H1 (cell line): ENCODE results near the gene ERFE. TPM values are rescaled to one million over a fixed set of nuclear protein-coding genes. Genes with fewer than 3 reads are reported as not detected.

Experiments used
- CTCF ChIA-PET: fragments of 300-600 bp; sonication (Branson Sonifier 250); formaldehyde crosslinking; loops from one replicate; lab custom pipeline; 2021; ENCODE audit not compliant: partially characterized antibody; lab: Charles Lee
- POLR2A ChIA-PET: fragments of 300-600 bp; sonication (Branson Sonifier 250); formaldehyde crosslinking; loops from one replicate; lab custom pipeline; 2021; ENCODE audit warnings: inconsistent platforms; ENCODE audit not compliant: partially characterized antibody; lab: Charles Lee
- DNase-seq, 2 experiments: peaks; one replicate each; pipeline versions ENCODE4 v3.0.0 to v3.0.0-alpha.2; 2010 to 2022; ENCODE audit warnings: low spot score in 2 of 2, low read depth in 1 of 2, mixed read lengths in 1 of 2
- FAIRE-seq: peaks from 2 replicates; lab custom pipeline; 2011; peaks lifted over from hg19 to GRCh38; lab: Jason Lieb, UNC
- H2AFZ ChIP-seq: 2 replicates; pipeline ENCODE4 v1.8.1; 2012; ENCODE audit warnings: low read length, inconsistent platforms
- H2AK5ac ChIP-seq: 2 replicates; pipeline ENCODE4 v1.6.1; 2013; ENCODE audit warnings: low read depth, low read length
- H2BK120ac ChIP-seq: replicated peaks from 2 replicates; pipeline ENCODE3; 2013; ENCODE audit warnings: low read depth, low read length, inconsistent platforms
- H2BK12ac ChIP-seq: 2 replicates; pipeline ENCODE4 v1.6.1; 2013; ENCODE audit warnings: low read depth, low read length
- H2BK15ac ChIP-seq: 2 replicates; pipeline ENCODE4 v1.6.1; 2013; ENCODE audit warnings: low read length
- H2BK20ac ChIP-seq: 2 replicates; pipeline ENCODE4 v1.6.1; 2013; ENCODE audit warnings: low read length
- H2BK5ac ChIP-seq: 2 replicates; pipeline ENCODE4 v1.6.1; 2013; ENCODE audit warnings: low read depth, low read length
- H3K14ac ChIP-seq: 2 replicates; pipeline ENCODE4 v1.6.1; 2013; ENCODE audit warnings: inconsistent platforms; ENCODE audit not compliant: insufficient read length
- H3K18ac ChIP-seq: 2 replicates; pipeline ENCODE4 v1.6.1; 2013; ENCODE audit warnings: low read length; ENCODE audit errors: extremely low read depth
- H3K23ac ChIP-seq: 2 replicates; pipeline ENCODE4 v1.6.1; 2013; ENCODE audit warnings: inconsistent platforms; ENCODE audit not compliant: insufficient read length
- H3K23me2 ChIP-seq: 2 replicates; pipeline ENCODE4 v1.6.1; 2013; ENCODE audit warnings: low read depth, low read length
- H3K27ac ChIP-seq: 2 replicates; pipeline ENCODE4 v1.6.1; 2011; ENCODE audit warnings: low read depth, low read length, inconsistent platforms
- H3K27me3 ChIP-seq, 4 experiments: replicated peaks in 1 of 4; 1 replicate in 1 of 4; 2 replicates in 3 of 4; pipeline versions ENCODE4 v1.6.1 to v1.8.1; 2011 to 2013; ENCODE audit warnings: low read length in 3 of 4, mild to moderate bottlenecking in 3 of 4, inconsistent platforms in 2 of 4, mixed read lengths in 2 of 4, moderate library complexity in 1 of 4; ENCODE audit not compliant: control insufficient read depth in 3 of 4, insufficient read depth in 3 of 4; ENCODE audit errors: extremely low read depth in 1 of 4
- H3K36me3 ChIP-seq, 4 experiments: 2 replicates each; pipeline versions ENCODE4 v1.6.1 to v1.8.1; 2011 to 2013; ENCODE audit warnings: mild to moderate bottlenecking in 4 of 4, low read length in 3 of 4, moderate library complexity in 2 of 4, control low read depth in 1 of 4, inconsistent platforms in 1 of 4; ENCODE audit not compliant: insufficient read depth in 4 of 4, control insufficient read depth in 2 of 4
- H3K4ac ChIP-seq: replicated peaks from 2 replicates; pipeline ENCODE3; 2013; ENCODE audit warnings: low read length, low read depth, mixed read lengths, inconsistent platforms; ENCODE audit not compliant: insufficient read length
- H3K4me1 ChIP-seq, 4 experiments: replicated peaks in 1 of 4; 1 replicate in 1 of 4; 2 replicates in 3 of 4; pipeline versions ENCODE4 v1.6.1 to v1.8.1; 2011 to 2013; ENCODE audit warnings: low read length in 3 of 4, inconsistent platforms in 2 of 4, mixed read lengths in 1 of 4; ENCODE audit not compliant: insufficient read depth in 4 of 4, control insufficient read depth in 3 of 4
- H3K4me2 ChIP-seq, 2 experiments: 2 replicates each; pipeline versions ENCODE4 v1.6.1 to v1.8.1; 2011 to 2013; ENCODE audit warnings: low read depth in 2 of 2, low read length in 2 of 2, control low read depth in 1 of 2, inconsistent platforms in 1 of 2, mild to moderate bottlenecking in 1 of 2; ENCODE audit not compliant: insufficient read depth in 1 of 2
- H3K4me3 ChIP-seq, 4 experiments: fragments of 200-600, 300-600 bp in 1 of 4; sonication (generic), shearing (Covaris generic), sonication (Bioruptor Twin) in 1 of 4; 2 replicates each; pipeline versions ENCODE4 v1.5.1 to v1.8.1; 2011 to 2016; ENCODE audit warnings: low read length in 4 of 4, low read depth in 3 of 4, control low read depth in 2 of 4, inconsistent platforms in 2 of 4, mild to moderate bottlenecking in 2 of 4, mixed read lengths in 1 of 4, moderate library complexity in 1 of 4; ENCODE audit not compliant: insufficient read depth in 2 of 4; ENCODE audit errors: extremely low read depth in 1 of 4
- H3K56ac ChIP-seq: replicated peaks from 2 replicates; pipeline ENCODE3; 2013; ENCODE audit warnings: low read depth, mild to moderate bottlenecking, mixed read lengths, low read length, inconsistent platforms; ENCODE audit not compliant: insufficient read length
- H3K79me1 ChIP-seq: 2 replicates; pipeline ENCODE4 v1.6.1; 2013; ENCODE audit warnings: low read depth, low read length, control low read depth
- H3K79me2 ChIP-seq, 2 experiments: 2 replicates each; pipeline versions ENCODE4 v1.6.1 to v1.8.1; 2012 to 2013; ENCODE audit warnings: low read length in 2 of 2, mild to moderate bottlenecking in 2 of 2, inconsistent platforms in 1 of 2; ENCODE audit not compliant: insufficient read depth in 2 of 2, control insufficient read depth in 1 of 2
- H3K9ac ChIP-seq, 4 experiments: replicated peaks in 1 of 4; 1 replicate in 1 of 4; 2 replicates in 3 of 4; pipeline versions ENCODE4 v1.6.1 to v1.8.1; 2011 to 2013; ENCODE audit warnings: low read depth in 3 of 4, low read length in 3 of 4, control low read depth in 2 of 4, mild to moderate bottlenecking in 2 of 4, moderate library complexity in 2 of 4, inconsistent platforms in 1 of 4; ENCODE audit errors: extremely low read depth in 1 of 4
- H3K9me3 ChIP-seq, 2 experiments: 2 replicates each; pipeline versions ENCODE4 v1.6.1 to v1.8.1; 2012 to 2013; ENCODE audit warnings: mild to moderate bottlenecking in 2 of 2, moderate library complexity in 2 of 2, control low read depth in 1 of 2, inconsistent platforms in 1 of 2, low read depth in 1 of 2, low read length in 1 of 2, mixed read lengths in 1 of 2; ENCODE audit not compliant: insufficient read depth in 2 of 2
- H4K20me1 ChIP-seq, 2 experiments: replicated peaks in 1 of 2; 2 replicates each; pipeline versions ENCODE3 to v1.8.1; 2011 to 2013; ENCODE audit warnings: inconsistent platforms in 2 of 2, low read length in 2 of 2, mild to moderate bottlenecking in 1 of 2; ENCODE audit not compliant: insufficient read depth in 2 of 2, control insufficient read depth in 1 of 2
- H4K5ac ChIP-seq: 2 replicates; pipeline ENCODE4 v1.6.1; 2013; ENCODE audit warnings: low read length, low read depth, mixed read lengths, inconsistent platforms; ENCODE audit not compliant: insufficient read length
- H4K8ac ChIP-seq: 2 replicates; pipeline ENCODE4 v1.8.0; 2013; ENCODE audit warnings: mild to moderate bottlenecking, moderate library complexity, low read length, inconsistent platforms; ENCODE audit not compliant: insufficient read depth; ENCODE audit errors: extremely low read depth
- H4K91ac ChIP-seq: replicated peaks from 2 replicates; pipeline ENCODE3; 2013; ENCODE audit warnings: low read length, mixed read lengths, inconsistent platforms; ENCODE audit not compliant: insufficient read length
- EP300 ChIP-seq, 2 experiments: IDR thresholded peaks; 1 replicate in 1 of 2; 2 replicates in 1 of 2; pipeline ENCODE4 v1.6.1; 2011 to 2012; ENCODE audit warnings: low read depth in 2 of 2, low read length in 2 of 2, mild to moderate bottlenecking in 2 of 2, borderline replicate concordance in 1 of 2, inconsistent platforms in 1 of 2, moderate library complexity in 1 of 2
- RFX5 ChIP-seq: IDR thresholded peaks from 2 replicates; pipeline ENCODE4 v1.6.1; 2011; ENCODE audit warnings: low read depth, low read length, improper control_type of control experiment, borderline replicate concordance
- YY1 ChIP-seq: IDR thresholded peaks from 2 replicates; pipeline ENCODE4 v1.6.1; 2011; ENCODE audit warnings: low read depth, mild to moderate bottlenecking, low read length
- WGBS, 2 experiments: shearing (Covaris generic) in 1 of 2; methylation state at CpG; one replicate each; pipeline versions ENCODE4 v1.1.6 to v1.1.7; 2013 to 2015; ENCODE audit warnings: low lambda C conversion rate in 2 of 2, mixed read lengths in 2 of 2, inconsistent platforms in 1 of 2, low coverage in 1 of 2, missing lambda C conversion rate in 1 of 2; ENCODE audit not compliant: insufficient replicate concordance in 2 of 2, insufficient coverage in 1 of 2, insufficient read length in 1 of 2; ENCODE audit errors: extremely low coverage in 1 of 2, missing lambda C conversion rate in 1 of 2; 5-methylcytosine and 5-hydroxymethylcytosine counted together
- polyA plus RNA-seq, 7 experiments: library from polyadenylated mRNA; depleted of rRNA in 3 of 7; stranded (reverse) in 5 of 7; unstranded in 2 of 7; fragments of >200 nt in 5 of 7; fragments of 200-250 nt in 2 of 7; gene quantifications; 1 replicate in 5 of 7; 2 replicates in 1 of 7; 4 replicates in 1 of 7; pipeline versions ENCODE4 v1.2.1 to v1.2.3, GENCODE V29; 2011 to 2013; ENCODE audit warnings: missing spikeins in 2 of 7, mixed read lengths in 2 of 7
- total RNA-seq: library from RNA; stranded (reverse); fragmentation: NEBNext Ultra II Directional; extraction: Animal tissue kit (Norgen Biotek cat#: 25700); gene quantifications from 2 replicates; pipeline ENCODE4 v1.2.1, GENCODE V29; 2021

Gene ERFE
- total and polyA plus RNA-seq, 2 of the 8 experiments (the other 6 are each of a cell fraction or from before 2014, with no cell fraction given) = 2.5 to 3.6 TPM

- Histone ChIP-seq H3K23me2 (peaks cover 13% of the 10 kb centered on the region; the same call in 1 of the 2 replicates), H3K36me3 (no peaks in the 10 kb centered on the region), H4K91ac (no peak overlapping the region), H4K5ac (no peak overlapping the region), H3K9me3 (peaks cover 0 to 5% of the 10 kb centered on the region in 2 experiments; a peak in 1 of 4 replicates), H3K18ac (no peak overlapping the region; the same call in 1 of the 2 replicates), H3K14ac (no peak overlapping the region), H2AK5ac (no peak overlapping the region), H2BK20ac (no peak overlapping the region), H2BK15ac (no peak overlapping the region), H2BK12ac (no peak overlapping the region), H3K27me3 (no peaks in the 10 kb centered on the region; a peak in 1 of 7 replicates), H4K20me1 (no peaks in the 10 kb centered on the region), H3K4me3 (no peak overlapping the region), H2AFZ (no peak overlapping the region), H3K27ac (no peak overlapping the region), H3K79me1 (no peaks in the 10 kb centered on the region), H3K4me2 (no peak overlapping the region), H4K8ac (peak overlapping the region; percentile 63; the same call in 1 of the 2 replicates), H3K9ac (no peak overlapping the region), H3K4me1 (no peaks in the 10 kb centered on the region; a peak in 1 of 7 replicates), H2BK5ac (no peak overlapping the region), H3K4ac (no peak overlapping the region), H3K23ac (no peak overlapping the region), H3K56ac (no peak overlapping the region), H2BK120ac (no peak overlapping the region), H3K79me2 (no peaks in the 10 kb centered on the region)
- ChIA-PET CTCF (interaction anchor here (0.6 to 1.9 kb wide), 6 partner anchors 8 to 67 kb away, joined by 3 to 6 read pairs (median 4); partner anchors contain the start of gene ESPNL), POLR2A (interaction anchor here (1.1 kb wide), 1 partner anchor 14 kb away, joined by 3 read pairs; the partner anchor contains the start of gene ESPNL)
- WGBS, 2 experiments = 96% methylated on average over 16 of the region's 16 CpGs; no CpG with 5 or more reads in 1 of the 2 experiments
- FAIRE-seq (no peak), DNase-seq (no peak)
- TF ChIP-seq YY1 = no peak
- TF ChIP-seq EP300 (IDR thresholded peaks at IDR 0.05; ENCODE audit: borderline replicate concordance in 1 of 2, low read depth in 2 of 2, low read length in 2 of 2) = no peak
- TF ChIP-seq RFX5 = no peak
Observed at GRCh38 chr2:238114331-238114841, 44.4 kb upstream of the ERFE start.
